ENCODE results near the gene ADAM10. TPM values are rescaled to one million over a fixed set of nuclear protein-coding genes. Genes with fewer than 3 reads are reported as not detected.

ADAM10 gene
- total RNA-seq: 100 to 1,000 TPM; 141 to 151 TPM

- CTCF ChIA-PET: interaction anchor here (1.0 to 1.7 kb wide), 6 partner anchors 21 to 523 kb away, joined by 3 to 17 read pairs (median 4); partner anchors contain the start of gene MINDY2
- H3K27me3 Mint-ChIP-seq: no peaks in the 10 kb centered on the region
- ATAC-seq: peak; percentile 94
- peaks cover 31% of the 10 kb centered on the region for H3K4me1 Mint-ChIP-seq
- peak within 1 kb of the TSS; percentile 93 for H3K4me3 Mint-ChIP-seq
- peak within 1 kb of the TSS; percentile 94 for H3K27ac Mint-ChIP-seq
- H3K36me3 Mint-ChIP-seq: peaks cover 18% of the 10 kb centered on the region
- DNase-seq: peak; percentile 99
- no peaks in the 10 kb centered on the region for H3K9me3 Mint-ChIP-seq (ENCODE audit: low read depth)
Observed at GRCh38 chr15:58749532-58750337, at the start of gene ADAM10. ADAM10 (minus strand) TSS chr15:58749707; CDS start chr15:58749534, 173 bp downstream.

- no peak for DNase-seq
- no peak overlapping the region for H3K4me3 Mint-ChIP-seq
- CTCF ChIA-PET: interaction anchor here (1.3 kb wide), 1 partner anchor 23 kb away, joined by 4 read pairs; no protein-coding TSS in a partner anchor
- H3K4me1 Mint-ChIP-seq: peaks cover 18% of the 10 kb centered on the region
- ATAC-seq: no peak
- no peak overlapping the region for H3K27ac Mint-ChIP-seq
- H3K9me3 Mint-ChIP-seq (ENCODE audit: low read depth): peaks cover 2% of the 10 kb centered on the region
- H3K27me3 Mint-ChIP-seq: no peaks in the 10 kb centered on the region
- H3K36me3 Mint-ChIP-seq: peaks cover 28% of the 10 kb centered on the region
Observed at GRCh38 chr15:58797505-58797904, 48.0 kb upstream of the ADAM10 start.

- Mint-ChIP-seq H3K27ac (no peak overlapping the region), H3K4me1 (peaks cover 18% of the 10 kb centered on the region), H3K36me3 (peaks cover 34% of the 10 kb centered on the region), H3K9me3 (ENCODE audit: low read depth) (peaks cover 2% of the 10 kb centered on the region), H3K27me3 (no peaks in the 10 kb centered on the region), H3K4me3 (no peak overlapping the region)
- no peak for ATAC-seq
- CTCF ChIA-PET: no interaction called here
- no peak for DNase-seq
Observed at GRCh38 chr15:58795825-58796224, 46.3 kb upstream of the ADAM10 start.

GRCh38 chr15:58793862-58794261 lies 44.4 kb upstream of the ADAM10 start:
- Mint-ChIP-seq H3K27me3 (no peaks in the 10 kb centered on the region), H3K36me3 (peaks cover 37% of the 10 kb centered on the region), H3K9me3 (ENCODE audit: low read depth) (peaks cover 2% of the 10 kb centered on the region), H3K4me1 (peaks cover 13% of the 10 kb centered on the region), H3K27ac (no peak overlapping the region), H3K4me3 (no peak overlapping the region)
- ATAC-seq: no peak
- no peak for DNase-seq
- CTCF ChIA-PET: interaction anchor here (0.7 kb wide), 1 partner anchor 22 kb away, joined by 3 read pairs; no protein-coding TSS in a partner anchor

- DNase-seq (no peak), ATAC-seq (no peak)
- H3K4me3 Mint-ChIP-seq: no peak overlapping the region
- no peaks in the 10 kb centered on the region for H3K27me3 Mint-ChIP-seq
- H3K27ac Mint-ChIP-seq: no peak overlapping the region
- CTCF ChIA-PET: no interaction called here
- peaks cover 26% of the 10 kb centered on the region for H3K36me3 Mint-ChIP-seq
- H3K9me3 Mint-ChIP-seq (ENCODE audit: low read depth): no peaks in the 10 kb centered on the region
- no peaks in the 10 kb centered on the region for H3K4me1 Mint-ChIP-seq
Observed at GRCh38 chr15:58788056-58788710, 38.7 kb upstream of the ADAM10 start.

GRCh38 chr15:58785355-58785754 lies 35.8 kb upstream of the ADAM10 start:
- H3K4me3 Mint-ChIP-seq: no peak overlapping the region
- no peaks in the 10 kb centered on the region for H3K27me3 Mint-ChIP-seq
- no peaks in the 10 kb centered on the region for H3K9me3 Mint-ChIP-seq (ENCODE audit: low read depth)
- no peak for ATAC-seq
- peaks cover 12% of the 10 kb centered on the region for H3K36me3 Mint-ChIP-seq
- no peaks in the 10 kb centered on the region for H3K4me1 Mint-ChIP-seq
- no peak for DNase-seq
- CTCF ChIA-PET: interaction anchor here (0.9 kb wide), 1 partner anchor 557 kb away, joined by 3 read pairs; no protein-coding TSS in a partner anchor
- no peak overlapping the region for H3K27ac Mint-ChIP-seq

- no peak overlapping the region for H3K4me3 Mint-ChIP-seq
- peaks cover 6% of the 10 kb centered on the region for H3K4me1 Mint-ChIP-seq
- no peaks in the 10 kb centered on the region for H3K9me3 Mint-ChIP-seq (ENCODE audit: low read depth)
- peak overlapping the region; percentile 1 for H3K27ac Mint-ChIP-seq
- CTCF ChIA-PET: no interaction called here
- ATAC-seq (no peak), DNase-seq (no peak)
- H3K27me3 Mint-ChIP-seq: no peaks in the 10 kb centered on the region
- H3K36me3 Mint-ChIP-seq: peaks cover 17% of the 10 kb centered on the region
Observed at GRCh38 chr15:58779554-58779953, 30.0 kb upstream of the ADAM10 start.

- no peaks in the 10 kb centered on the region for H3K9me3 Mint-ChIP-seq (ENCODE audit: low read depth)
- DNase-seq (no peak), ATAC-seq (no peak)
- no peak overlapping the region for H3K4me3 Mint-ChIP-seq
- peaks cover 6% of the 10 kb centered on the region for H3K4me1 Mint-ChIP-seq
- H3K36me3 Mint-ChIP-seq: peaks cover 10% of the 10 kb centered on the region
- H3K27me3 Mint-ChIP-seq: no peaks in the 10 kb centered on the region
- CTCF ChIA-PET: interaction anchor here (1.3 kb wide), 1 partner anchor 549 kb away, joined by 3 read pairs; no protein-coding TSS in a partner anchor
- H3K27ac Mint-ChIP-seq: no peak overlapping the region
Observed at GRCh38 chr15:58777107-58777506, 27.6 kb upstream of the ADAM10 start.

GRCh38 chr15:58775402-58775801 lies 25.9 kb upstream of the ADAM10 start:
- CTCF ChIA-PET: interaction anchor here (0.7 to 1.1 kb wide), 3 partner anchors 14 to 57 kb away, joined by 3 to 4 read pairs (median 3); no protein-coding TSS in a partner anchor
- no peaks in the 10 kb centered on the region for H3K27me3 Mint-ChIP-seq
- no peak overlapping the region for H3K4me3 Mint-ChIP-seq
- H3K4me1 Mint-ChIP-seq: peaks cover 9% of the 10 kb centered on the region
- no peak overlapping the region for H3K27ac Mint-ChIP-seq
- H3K9me3 Mint-ChIP-seq (ENCODE audit: low read depth): no peaks in the 10 kb centered on the region
- H3K36me3 Mint-ChIP-seq: peaks cover 9% of the 10 kb centered on the region
- ATAC-seq (no peak), DNase-seq (no peak)

GRCh38 chr15:58773024-58773423 lies 23.5 kb upstream of the ADAM10 start:
- peaks cover 12% of the 10 kb centered on the region for H3K4me1 Mint-ChIP-seq
- H3K36me3 Mint-ChIP-seq: peaks cover 3% of the 10 kb centered on the region
- no peak overlapping the region for H3K27ac Mint-ChIP-seq
- H3K27me3 Mint-ChIP-seq: no peaks in the 10 kb centered on the region
- CTCF ChIA-PET: interaction anchor here (0.7 to 1.4 kb wide), 4 partner anchors 21 to 545 kb away, joined by 3 read pairs; no protein-coding TSS in a partner anchor
- no peaks in the 10 kb centered on the region for H3K9me3 Mint-ChIP-seq (ENCODE audit: low read depth)
- H3K4me3 Mint-ChIP-seq: no peak overlapping the region
- DNase-seq (no peak), ATAC-seq (no peak)

GRCh38 chr15:58771621-58772250 lies 22.2 kb upstream of the ADAM10 start:
- peak overlapping the region; percentile 87 for H3K27ac Mint-ChIP-seq
- H3K27me3 Mint-ChIP-seq: no peaks in the 10 kb centered on the region
- no peaks in the 10 kb centered on the region for H3K36me3 Mint-ChIP-seq
- H3K9me3 Mint-ChIP-seq (ENCODE audit: low read depth): no peaks in the 10 kb centered on the region
- peak; percentile 2 for ATAC-seq
- CTCF ChIA-PET: interaction anchor here (0.9 to 2.2 kb wide), 9 partner anchors 12 to 543 kb away, joined by 3 to 23 read pairs (median 6); no protein-coding TSS in a partner anchor
- H3K4me3 Mint-ChIP-seq: no peak overlapping the region
- H3K4me1 Mint-ChIP-seq: peaks cover 6% of the 10 kb centered on the region
- peak; percentile 52 for DNase-seq

- DNase-seq (peak; percentile 98), ATAC-seq (peak; percentile 99)
- Mint-ChIP-seq H3K36me3 (no peaks in the 10 kb centered on the region), H3K27ac (peak within 1 kb of the TSS; percentile 87), H3K27me3 (no peaks in the 10 kb centered on the region), H3K4me3 (no peak within 1 kb of the TSS), H3K9me3 (ENCODE audit: low read depth) (no peaks in the 10 kb centered on the region), H3K4me1 (peaks cover 6% of the 10 kb centered on the region)
- CTCF ChIA-PET: interaction anchor here (0.6 to 2.2 kb wide), 19 partner anchors 11 to 758 kb away, joined by 3 to 23 read pairs (median 5); partner anchors contain the start of gene ADAM10
Observed at GRCh38 chr15:58770857-58771620, 21.5 kb upstream of the ADAM10 start, which contains the start of gene MINDY2. MINDY2 (plus strand) TSS chr15:58771302; CDS start chr15:58771396, 94 bp downstream.

All from activated CD8-positive, alpha-beta memory T cell treated with anti-CD3 and anti-CD28 coated beads, Interleukin-2, amount 10 ng/mL, durations not matched to agents 7 days and 5 days (primary cell).